GM21723 (cell line): ENCODE measurements around the gene CBLB.
A peak's percentile ranks its signal among the peaks of the same experiment; 100 is the strongest.
"Not testable (repeated sequence)": the region's sequence is repeated elsewhere in the genome, so short reads cannot be mapped to it uniquely, and the experiment has no call there.

ENCODE experiments used
- ATAC-seq: cut with Tn5 transposase; IDR thresholded peaks from one replicate; pipeline ENCODE4 v1.9.1; 2021; ENCODE audit warnings: mild to moderate bottlenecking, moderate library complexity; ENCODE audit not compliant: unreplicated experiment

CBLB gene

DNA sequence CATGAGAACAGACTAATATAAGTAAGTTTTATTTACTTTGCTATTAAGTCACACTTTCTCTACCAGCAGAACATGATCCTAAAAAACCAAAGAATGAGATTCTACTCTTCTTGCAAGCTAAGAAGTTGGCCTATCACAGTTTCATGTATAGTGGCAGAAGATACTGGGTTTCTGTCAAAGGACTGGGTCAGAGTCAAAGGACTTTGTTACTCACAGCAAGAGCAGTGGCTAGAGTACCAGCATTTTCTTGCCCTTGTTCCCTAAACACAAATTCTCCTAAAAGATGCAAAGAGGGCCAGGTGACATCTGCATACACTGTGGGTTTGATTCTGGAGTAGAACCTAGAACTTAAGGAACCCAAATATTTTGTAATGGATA lies 105.2 kb downstream of the CBLB start:
- ATAC-seq, result no peak

DNA sequence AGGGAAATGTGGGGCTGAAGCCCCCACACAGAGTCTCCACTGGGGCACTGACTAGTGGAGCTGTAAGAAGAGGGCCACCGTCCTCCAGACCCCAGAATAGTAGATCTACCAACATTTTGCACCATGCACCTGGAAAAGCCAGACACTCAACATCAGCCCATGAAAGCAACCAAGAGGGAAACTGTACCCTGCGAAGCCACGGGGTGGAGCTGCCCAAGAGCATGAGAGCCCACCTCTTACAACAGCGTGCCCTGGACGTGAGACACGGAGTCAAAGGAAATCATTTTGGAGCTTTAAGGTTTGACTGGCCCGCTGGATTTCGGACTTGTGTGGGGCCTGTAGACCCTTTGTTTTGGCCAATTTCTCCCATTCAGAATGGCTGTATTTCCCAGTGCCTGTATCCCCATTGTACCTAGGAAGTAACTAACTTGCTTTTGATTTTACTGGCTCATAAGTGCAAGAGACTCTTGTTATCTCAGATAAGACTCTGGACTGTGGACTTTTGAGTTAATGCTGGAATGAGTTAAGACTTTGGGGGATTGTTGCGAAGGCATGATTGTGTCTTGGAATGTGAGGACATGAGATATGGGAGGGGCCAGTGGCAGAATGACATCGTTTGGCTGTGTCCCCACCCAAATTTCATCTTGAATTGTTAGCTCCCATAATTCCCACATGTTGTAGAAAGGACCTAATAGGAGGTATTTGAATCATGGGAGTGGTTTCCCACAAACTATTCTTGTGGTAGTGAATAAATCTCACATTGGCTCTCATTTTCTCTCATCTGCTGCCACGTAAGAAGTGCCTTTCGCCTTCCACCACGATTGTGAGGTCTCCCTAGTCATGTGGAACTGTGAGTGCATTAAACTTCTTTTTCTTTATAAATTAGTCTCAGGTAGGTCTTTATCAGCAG lies 105.8 kb downstream of the CBLB start:
- no peak for ATAC-seq

GRCh38 chr3:105762214-105762613 lies 106.6 kb downstream of the CBLB start:
- ATAC-seq, result not testable (repeated sequence)

- ATAC-seq, result no peak
These were observed 109.3 kb downstream of the CBLB start for GRCh38 chr3:105759442-105760078.

DNA sequence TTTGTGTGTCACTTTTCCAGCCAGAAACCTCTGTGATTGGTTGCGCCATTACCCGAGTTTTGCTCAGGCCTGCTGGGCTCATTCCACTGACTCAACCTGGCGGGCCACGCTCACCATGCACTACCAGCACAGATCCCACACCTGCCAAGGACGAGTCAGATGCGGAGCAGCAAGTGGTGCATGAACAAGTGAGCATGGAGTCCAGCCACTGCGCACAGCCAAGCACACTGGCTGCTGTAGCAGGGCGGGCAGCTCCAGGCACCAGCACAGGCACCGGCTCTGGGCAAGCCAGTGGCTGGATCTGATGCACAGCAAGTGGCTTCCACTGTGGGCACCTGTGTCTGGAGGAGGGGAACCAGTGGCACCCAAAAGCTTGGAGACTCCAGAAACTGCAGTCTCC lies 110.4 kb downstream of the CBLB start:
- ATAC-seq, result no peak

DNA sequence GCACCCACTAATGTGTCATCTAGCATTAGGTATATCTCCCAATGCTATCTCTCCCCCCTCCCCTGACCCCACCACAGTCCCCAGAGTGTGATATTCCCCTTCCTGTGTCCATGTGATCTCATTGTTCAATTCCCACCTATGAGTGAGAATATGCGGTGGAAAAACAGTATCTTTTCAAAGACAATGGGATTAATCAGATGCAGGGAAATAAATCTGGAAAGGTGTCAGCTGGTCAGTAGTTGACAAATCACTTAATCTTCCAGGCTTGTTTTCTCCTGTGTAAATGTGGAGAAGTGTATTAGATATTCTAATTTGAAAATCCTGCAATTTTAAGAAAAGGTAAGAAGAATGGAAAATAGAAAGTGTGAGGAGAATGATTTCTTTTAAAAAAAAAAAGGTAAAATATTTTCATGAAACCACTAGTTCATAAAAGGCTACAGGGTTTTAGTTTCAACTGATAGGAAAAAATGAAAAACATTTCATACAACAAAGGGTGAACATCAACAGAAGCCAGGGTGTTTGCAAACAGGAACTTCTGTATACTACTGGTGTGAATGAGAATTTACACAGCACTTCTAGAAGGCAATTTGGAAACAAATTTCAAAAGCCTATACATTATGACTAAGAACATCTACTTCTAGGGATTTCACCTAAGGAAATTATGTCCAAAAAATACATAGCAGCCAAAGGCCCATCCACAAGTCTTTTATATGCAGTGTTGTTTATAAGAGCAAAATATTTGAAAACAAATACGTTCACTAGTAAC lies 113.5 kb downstream of the CBLB start:
- ATAC-seq, result no peak

- ATAC-seq, result peak; percentile 52
These were observed 115.9 kb downstream of the CBLB start for GRCh38 chr3:105752791-105753415.

GRCh38 chr3:105747696-105748095 lies 121.1 kb downstream of the CBLB start:
- ATAC-seq, result no peak

DNA sequence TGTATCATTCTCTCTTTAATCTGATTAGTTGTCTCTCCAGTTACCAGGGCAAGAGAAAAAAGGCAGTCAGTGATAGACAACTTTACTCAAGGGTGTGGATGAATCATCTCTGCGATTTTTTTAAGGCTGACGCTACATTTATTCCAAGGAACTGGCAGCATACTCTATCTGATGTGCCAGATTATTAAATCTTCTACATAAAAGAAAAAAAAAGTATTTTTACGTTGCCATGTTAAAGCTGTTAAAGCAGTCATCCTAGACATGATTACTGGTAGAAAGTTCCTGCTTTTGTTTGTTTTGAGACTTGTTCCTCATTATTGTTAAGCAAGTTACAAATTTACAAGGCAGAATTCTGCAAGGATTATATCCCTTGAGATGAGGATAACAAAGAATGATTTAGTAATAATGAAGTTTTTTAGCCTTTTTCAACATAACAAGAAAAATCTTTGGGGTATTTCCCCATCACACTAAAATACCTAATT lies 121.7 kb downstream of the CBLB start:
- no peak for ATAC-seq

DNA sequence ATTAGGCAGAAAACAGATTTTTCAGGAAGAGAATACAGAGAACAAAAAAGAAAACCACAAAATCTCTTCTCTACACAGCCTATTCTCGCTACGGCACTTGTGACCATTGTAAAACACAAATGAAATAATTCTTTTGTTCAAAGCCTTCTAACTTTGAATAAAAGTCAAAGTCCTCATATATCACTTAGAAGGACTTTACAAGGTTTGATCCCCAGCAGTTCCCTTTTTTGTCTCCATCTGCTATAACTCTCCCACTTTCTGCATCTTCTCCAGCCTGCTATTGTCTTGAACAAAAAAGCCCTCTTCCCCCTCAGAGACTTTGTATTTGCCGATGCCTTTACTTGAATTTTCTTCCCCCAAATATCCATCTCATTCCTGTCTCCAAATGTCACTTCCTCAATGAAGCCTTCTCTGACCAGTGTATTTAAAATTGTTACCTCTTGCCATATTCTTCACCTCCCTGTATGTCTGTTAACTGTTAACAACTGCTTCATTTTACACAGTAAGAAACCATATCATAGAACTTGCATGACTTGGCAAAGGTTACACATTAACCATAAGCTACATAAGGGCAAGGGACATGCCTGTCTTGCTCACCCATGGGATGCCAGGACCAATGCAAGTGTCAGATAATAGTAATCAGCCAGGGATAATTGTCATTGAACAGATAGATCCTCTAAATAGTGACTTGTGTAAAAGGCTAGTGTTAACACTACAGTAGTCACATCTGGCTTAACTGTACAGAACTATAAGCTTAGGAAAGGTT lies 122.4 kb downstream of the CBLB start:
- no peak for ATAC-seq

GRCh38 chr3:105745046-105745445 lies 123.8 kb downstream of the CBLB start:
- no peak for ATAC-seq

DNA sequence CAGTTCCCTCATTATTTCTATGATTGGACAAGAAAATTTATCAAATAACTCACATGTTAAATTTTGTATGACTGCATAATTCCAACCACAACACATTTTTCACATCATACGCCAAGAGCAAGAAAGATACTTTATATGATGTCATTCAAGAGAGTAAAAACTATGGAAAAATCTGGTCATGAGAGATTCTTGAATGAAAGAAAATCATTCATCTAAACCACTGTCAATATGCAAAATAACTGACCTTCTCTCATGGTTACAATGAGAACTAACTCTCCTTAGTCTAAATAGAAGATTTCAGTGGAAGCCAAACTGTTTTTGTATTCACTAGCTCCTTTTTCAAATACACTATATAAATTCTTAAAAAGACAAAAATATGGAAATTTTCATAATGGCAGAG lies 124.6 kb downstream of the CBLB start:
- ATAC-seq, result no peak

DNA sequence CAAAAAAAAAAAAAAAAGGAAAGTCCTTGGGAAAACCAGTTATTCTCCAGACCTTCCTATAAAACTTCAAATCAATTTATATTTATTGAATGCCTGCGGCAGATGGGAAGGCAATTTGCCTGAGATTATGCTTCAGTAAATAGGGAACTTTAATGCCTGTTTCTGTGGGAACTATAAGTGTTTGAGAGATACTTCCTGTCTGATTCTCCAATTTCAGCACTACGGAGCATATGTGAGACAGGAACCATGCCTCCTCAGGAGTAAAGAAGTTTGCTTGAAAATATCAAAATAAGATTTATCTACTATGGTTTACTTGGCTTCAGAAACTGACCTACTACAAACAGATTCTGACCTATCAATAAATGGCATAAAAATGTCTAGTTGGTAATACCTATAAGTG lies 135.5 kb downstream of the CBLB start:
- no peak for ATAC-seq

DNA sequence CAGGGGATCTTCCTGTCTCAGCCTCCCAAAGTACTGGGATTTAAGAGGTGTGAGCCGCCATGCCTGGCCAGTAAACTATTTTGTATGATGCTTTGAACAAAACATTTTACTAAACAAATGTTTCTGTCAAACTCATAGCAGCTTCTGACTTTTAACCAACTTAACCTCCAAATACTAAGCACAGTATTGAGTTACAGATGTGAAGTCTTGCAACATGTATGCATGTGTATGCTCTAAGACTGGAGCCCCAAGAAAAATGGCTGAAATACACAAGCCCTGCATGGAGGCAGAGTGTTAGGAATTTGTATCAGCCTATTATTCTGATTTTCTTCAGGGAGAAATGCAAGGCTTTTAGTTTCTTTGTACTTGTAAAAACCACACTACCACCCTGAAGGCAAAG lies 137.1 kb downstream of the CBLB start:
- no peak for ATAC-seq

DNA sequence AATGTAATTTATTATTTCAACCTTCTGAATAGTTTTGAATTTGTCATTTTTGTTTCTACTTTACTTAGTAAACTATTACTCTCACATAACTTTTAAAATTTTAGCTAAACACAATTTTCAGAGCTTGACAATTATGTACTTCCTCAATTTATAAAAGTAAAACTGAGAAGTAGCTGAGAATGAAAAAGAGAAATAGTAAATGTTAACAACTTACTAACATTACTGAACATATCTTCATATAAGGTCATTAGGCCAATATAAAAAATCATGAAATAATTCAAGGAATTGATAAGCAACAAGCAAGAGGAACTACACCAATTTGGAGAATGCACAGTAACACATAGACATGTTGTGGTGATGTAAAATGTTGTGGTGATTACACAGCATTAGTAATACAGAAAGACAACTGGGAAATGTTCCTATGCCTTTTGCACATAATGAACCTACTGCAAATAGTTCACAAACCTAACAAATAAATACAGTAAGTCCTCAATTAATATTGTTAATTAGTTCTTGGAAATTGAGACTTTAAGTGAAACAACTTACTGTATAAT lies 137.9 kb downstream of the CBLB start:
- no peak for ATAC-seq

GRCh38 chr3:105729667-105730066 lies 139.1 kb downstream of the CBLB start:
- no peak for ATAC-seq

DNA sequence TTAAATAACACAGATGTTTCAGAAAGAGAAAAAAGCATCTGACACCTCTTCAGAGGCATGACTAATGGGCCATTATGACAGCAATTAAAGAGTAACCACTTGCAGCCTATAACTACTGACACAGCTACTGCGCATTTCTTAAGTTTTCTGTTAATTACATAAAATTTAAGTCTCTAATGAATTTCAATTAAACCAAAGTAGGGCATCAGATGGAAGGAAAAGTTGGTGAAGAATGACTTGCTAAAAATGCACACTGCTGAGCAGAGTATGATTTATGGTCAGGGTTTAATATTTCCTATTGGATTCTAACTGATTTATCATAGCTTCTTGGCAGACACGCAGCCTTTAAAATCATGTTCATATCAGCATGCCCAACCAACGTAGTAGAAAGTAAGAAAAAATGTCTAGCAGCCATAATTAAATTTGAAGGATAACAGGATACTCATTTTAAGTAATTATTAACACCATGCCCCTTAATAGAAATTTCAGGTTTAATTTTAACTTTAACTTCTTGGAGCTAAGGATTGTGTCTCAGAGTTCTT lies 140.0 kb downstream of the CBLB start:
- ATAC-seq, result no peak

GRCh38 chr3:105727036-105727435 lies 141.8 kb downstream of the CBLB start:
- ATAC-seq, result not testable (repeated sequence)

DNA sequence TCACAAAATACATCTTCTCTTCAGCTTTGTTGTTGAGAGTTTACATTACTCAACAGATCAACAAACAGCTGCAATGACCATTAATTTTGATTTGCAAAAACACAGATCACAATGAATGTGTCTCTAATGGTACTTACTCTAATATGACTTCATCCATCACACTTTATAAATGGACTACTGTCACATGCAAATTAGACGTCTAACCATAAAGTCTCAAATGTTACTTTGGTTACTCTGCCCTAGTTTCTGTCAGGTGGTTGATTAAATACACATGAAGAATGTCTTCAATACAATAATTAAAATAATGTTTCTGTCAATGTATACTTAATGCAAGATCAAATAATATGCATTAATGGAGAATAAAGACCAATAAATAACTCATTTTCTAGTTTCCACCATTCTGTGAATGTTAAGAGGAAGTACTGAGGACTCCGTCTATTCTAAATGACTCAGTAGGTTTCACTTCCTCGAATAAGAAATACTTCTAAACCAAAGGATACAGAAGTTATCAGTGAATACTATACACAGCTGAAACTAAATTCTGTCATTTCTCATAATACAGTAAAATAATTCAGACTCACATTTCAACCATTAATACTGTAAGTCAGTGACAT lies 145.8 kb downstream of the CBLB start:
- peak; percentile 100 for ATAC-seq
